GM21717 (cell line): ENCODE results near the gene PATJ.

Source experiments
- ATAC-seq: cut with Tn5 transposase; IDR thresholded peaks from one replicate; pipeline ENCODE4 v1.9.1; 2021; ENCODE audit warnings: mild to moderate bottlenecking, moderate library complexity; ENCODE audit not compliant: unreplicated experiment

PATJ gene

GRCh38 chr1:62082456-62083363 lies 340.4 kb downstream of the PATJ start:
- ATAC-seq = peak; percentile 70

- ATAC-seq = no peak
These were observed 342.1 kb downstream of the PATJ start for GRCh38 chr1:62084310-62084890.

GRCh38 chr1:62088439-62088838 lies 346.2 kb downstream of the PATJ start:
- no peak for ATAC-seq

DNA sequence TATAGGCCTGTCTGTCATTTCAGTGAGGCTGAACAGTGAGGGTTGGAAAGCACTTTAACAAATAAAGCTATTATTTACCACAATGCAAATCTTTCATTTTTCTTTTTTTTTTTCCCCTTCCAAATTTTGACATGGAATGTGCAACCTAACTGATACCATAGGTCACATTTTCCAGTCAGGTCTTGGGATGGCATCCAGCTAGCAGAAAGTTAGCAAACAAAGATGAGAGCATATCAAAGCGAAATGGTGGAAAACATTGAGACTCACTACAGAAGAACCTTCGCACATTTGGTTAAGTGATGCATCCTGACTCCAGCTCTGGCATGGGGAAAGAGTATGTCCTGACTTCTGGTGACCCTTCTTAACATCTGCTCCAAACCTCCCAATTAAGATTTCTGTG lies 347.3 kb downstream of the PATJ start:
- no peak for ATAC-seq

GRCh38 chr1:62090016-62090415 lies 347.7 kb downstream of the PATJ start:
- no peak for ATAC-seq

DNA sequence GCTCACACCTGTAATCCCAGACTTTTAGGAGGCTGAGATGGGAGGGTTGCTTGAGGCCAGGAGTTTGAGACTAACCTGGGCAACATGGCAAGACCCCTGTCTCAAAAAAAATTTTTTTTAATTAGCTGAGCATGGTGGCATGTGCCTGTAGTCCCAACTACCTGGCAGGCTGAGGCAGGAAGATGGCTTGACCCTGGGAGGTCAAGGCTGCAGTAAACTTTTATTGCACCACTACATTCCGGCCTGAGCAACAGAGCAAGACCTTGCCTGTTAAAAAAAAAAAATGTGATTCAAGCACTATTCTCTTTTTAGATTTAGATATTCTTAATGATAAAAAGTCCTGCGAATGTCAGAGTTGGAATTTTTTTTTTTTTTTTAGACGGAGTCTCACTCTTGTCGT lies 349.8 kb downstream of the PATJ start:
- ATAC-seq = no peak

GRCh38 chr1:62093261-62093660 lies 351.0 kb downstream of the PATJ start:
- ATAC-seq = no peak

DNA sequence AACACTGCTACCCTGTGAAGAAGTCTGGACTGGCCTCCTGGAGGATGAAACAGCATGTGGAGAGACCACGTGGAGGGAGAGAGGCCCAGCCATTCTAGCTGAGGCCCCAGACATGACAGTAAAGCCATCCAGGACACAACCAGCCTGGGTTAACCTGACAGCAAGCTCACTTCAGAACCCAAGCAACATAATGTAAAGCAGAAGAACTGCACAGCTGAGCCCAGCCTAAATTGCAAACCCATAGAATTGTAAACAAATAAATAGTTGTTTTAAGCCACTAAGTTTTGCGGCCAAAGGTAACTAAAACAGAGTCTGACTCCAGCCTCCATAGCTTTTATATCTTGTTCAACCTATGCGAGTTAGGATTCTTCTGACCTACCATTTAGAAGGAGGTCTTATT lies 355.2 kb downstream of the PATJ start:
- ATAC-seq = no peak

DNA sequence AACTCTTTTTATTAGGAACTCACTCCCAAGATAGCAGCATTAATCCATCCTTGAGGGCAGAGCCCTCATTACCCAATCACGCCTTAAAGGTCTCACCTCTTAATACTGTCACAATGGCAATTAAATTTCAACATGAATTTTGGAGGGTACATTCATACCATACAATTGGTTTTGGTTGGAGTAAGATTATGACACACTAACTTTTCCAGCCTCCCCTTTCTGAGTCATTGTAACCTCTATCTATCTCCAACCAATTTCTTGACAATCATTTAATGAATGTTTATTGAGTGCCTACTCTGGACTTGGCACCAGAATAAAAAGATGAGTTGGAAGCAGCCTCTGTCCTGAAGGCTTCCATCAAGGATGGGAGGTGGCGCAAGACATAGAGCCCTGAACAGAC lies 358.2 kb downstream of the PATJ start:
- no peak for ATAC-seq

DNA sequence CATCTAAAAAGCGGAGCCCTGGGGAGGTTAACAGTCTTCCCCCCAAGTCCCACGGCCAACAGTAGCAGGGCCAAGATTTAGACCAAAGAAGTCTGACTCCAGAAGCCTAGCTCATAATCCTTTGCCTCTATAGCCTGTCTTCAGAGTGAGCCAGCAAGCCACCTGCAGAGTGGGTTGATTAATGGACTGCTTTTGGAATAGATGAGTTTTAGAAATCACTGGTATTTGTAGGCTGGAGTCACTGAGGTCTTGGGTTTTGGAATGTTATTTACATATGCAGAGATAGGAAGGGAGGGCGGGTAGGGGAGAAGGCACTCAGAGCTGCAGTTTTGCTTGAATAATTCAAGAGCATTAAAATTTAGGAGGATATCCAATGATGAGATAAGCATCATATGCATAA lies 361.6 kb downstream of the PATJ start:
- ATAC-seq = no peak

DNA sequence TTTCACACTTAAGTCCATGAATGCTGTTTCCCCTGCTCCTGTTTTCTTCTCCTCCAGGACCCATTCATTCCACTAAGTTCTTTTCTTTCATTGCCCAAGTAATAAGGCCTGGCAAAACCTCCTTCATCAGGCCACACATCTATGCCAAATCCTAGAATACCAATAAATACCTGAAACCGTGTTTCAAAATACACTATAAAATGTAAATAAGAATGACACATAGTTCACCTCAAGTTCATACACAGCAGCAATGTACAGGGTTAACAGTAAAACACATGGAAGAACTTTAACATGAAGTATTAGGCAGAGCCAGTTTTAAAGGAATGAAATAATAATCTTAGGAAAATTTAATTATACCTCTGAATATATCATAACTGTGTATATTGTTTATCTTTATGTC lies 365.6 kb downstream of the PATJ start:
- no peak for ATAC-seq

GRCh38 chr1:62109124-62109523 lies 366.8 kb downstream of the PATJ start:
- ATAC-seq = no peak

GRCh38 chr1:62110198-62110817 lies 368.0 kb downstream of the PATJ start:
- no peak for ATAC-seq

- no peak for ATAC-seq
These were observed 368.8 kb downstream of the PATJ start for GRCh38 chr1:62111084-62111483.

- ATAC-seq = no peak
These were observed 371.2 kb downstream of the PATJ start for GRCh38 chr1:62113507-62113906.

- no peak for ATAC-seq
These were observed 374.9 kb downstream of the PATJ start for GRCh38 chr1:62117018-62117750.

- no peak for ATAC-seq
These were observed 384.5 kb downstream of the PATJ start for GRCh38 chr1:62126579-62127290.

- ATAC-seq = no peak
These were observed 386.5 kb downstream of the PATJ start for GRCh38 chr1:62128745-62129144.

- ATAC-seq = peak; percentile 77
These were observed 388.9 kb downstream of the PATJ start for GRCh38 chr1:62131093-62131725.

DNA sequence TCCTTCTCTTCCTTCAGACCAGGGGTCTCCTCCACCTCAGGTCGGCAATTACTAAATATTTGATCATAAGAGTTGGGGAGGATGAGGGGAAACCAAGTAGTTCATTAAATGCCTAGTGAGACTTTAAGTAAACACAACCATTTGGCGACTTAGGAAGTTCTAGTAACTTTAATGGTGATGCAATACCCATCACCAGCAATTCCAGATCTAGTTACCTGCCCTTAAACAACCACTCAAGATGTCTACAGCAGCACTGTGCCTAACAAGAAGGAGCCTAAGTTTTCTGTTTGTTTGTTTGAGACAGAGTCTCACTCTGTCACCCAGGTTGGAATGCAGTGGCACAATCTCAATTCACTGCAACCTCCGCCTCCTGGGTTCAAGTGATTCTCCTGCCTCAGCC lies 395.7 kb downstream of the PATJ start:
- ATAC-seq = no peak
